ENCODE measurements around the gene DDAH1.

The DDAH1 gene

DNA sequence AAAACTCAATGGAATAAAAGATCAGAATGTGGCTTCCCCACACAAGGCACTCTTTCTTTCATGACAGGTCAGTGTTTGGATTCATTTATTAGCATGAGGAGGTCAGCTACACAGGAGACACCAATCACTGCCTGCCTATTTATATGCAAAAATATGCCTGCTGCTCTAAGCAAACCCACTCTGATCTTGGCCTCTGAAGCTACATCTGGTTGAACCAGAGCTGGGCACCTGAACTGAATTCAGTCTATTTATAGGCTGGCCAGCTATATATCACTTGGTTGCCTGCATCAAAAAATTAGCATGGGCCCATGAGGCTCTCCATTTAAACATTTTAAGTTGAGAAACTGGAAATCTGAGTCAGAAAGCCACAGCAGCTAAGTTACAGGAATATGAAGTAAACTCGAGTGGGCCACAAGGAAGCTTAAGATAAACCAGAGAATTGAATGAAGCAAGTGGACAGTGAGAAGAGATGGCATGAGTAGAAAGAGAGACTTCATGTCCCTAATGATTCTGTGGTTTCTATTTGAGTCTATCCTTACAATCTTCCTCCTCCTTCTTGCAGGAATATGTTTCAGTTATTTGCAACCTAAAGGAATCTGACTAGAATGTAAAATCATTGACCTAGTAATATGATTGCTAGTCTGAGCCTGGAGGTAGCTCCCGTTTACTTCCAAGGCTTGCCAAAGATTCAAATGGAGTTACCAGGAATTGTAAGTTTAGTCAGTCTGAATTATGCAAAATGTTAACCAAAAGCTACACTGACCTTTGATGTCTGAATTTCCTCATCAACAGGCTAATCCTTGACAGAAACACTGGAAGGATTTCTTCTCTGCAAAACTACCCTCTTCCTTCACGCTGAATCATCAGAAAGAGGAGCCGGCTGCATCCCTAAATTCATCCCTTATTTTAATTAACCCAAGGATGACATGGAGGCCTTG, 17.7 kb downstream of the DDAH1 start:
- no peak overlapping the region for H3K4me3 ChIP-seq (ENCODE audit: low read depth, low read length)
- TF ChIP-seq, protein P1, sequence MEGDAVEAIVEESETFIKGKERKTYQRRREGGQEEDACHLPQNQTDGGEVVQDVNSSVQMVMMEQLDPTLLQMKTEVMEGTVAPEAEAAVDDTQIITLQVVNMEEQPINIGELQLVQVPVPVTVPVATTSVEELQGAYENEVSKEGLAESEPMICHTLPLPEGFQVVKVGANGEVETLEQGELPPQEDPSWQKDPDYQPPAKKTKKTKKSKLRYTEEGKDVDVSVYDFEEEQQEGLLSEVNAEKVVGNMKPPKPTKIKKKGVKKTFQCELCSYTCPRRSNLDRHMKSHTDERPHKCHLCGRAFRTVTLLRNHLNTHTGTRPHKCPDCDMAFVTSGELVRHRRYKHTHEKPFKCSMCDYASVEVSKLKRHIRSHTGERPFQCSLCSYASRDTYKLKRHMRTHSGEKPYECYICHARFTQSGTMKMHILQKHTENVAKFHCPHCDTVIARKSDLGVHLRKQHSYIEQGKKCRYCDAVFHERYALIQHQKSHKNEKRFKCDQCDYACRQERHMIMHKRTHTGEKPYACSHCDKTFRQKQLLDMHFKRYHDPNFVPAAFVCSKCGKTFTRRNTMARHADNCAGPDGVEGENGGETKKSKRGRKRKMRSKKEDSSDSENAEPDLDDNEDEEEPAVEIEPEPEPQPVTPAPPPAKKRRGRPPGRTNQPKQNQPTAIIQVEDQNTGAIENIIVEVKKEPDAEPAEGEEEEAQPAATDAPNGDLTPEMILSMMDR (IDR thresholded peaks at IDR 0.05; ENCODE audit: low read depth, low read length, missing control alignments), result no peak
- no peak for DNase-seq (ENCODE audit: low read depth)

DNA sequence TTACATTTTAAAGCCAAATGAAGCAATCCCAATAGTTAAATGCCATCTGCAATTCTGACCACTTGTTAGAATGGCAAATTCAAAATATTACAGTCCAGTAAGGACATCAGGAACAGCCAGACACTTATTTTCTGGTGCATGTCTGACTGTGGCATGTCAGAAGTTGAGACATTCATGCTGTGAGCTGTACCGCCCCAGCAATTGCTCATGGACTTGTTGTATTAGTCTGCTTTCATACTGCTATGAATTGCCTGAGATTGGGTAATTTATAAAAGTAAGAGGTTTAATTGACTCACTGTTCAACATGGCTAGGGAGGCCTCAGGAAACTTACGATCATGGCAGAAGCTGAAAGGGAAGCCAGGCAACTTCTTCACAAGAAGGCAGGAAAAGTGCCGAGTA, 19.1 kb downstream of the DDAH1 start:
- TF ChIP-seq, protein P1 (IDR thresholded peaks at IDR 0.05; ENCODE audit: low read depth, low read length, missing control alignments), result no peak
- DNase-seq (ENCODE audit: low read depth), result no peak
- H3K4me3 ChIP-seq (ENCODE audit: low read depth, low read length), result no peak overlapping the region

DNA sequence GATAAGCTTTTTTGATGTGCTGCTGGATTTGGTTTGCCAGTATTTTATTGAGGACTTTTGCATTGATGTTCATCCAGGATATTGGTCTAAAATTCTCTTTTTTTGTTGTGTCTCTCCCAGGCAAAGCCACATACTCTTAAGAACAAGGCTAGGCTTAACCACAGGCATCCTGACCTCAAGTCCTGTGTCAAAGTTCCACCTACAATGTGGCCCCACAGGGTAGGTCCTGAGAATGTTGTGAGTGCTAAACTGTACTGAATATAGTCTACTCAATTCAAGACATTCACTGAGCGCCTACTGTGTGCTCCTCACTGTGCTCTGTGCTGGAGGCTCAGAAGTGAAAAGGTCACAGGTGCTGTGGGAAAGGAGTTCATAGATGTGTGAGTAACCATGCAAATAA, 20.6 kb downstream of the DDAH1 start:
- TF ChIP-seq, protein P1 (IDR thresholded peaks at IDR 0.05; ENCODE audit: low read depth, low read length, missing control alignments), result no peak
- DNase-seq (ENCODE audit: low read depth), result no peak

DNA sequence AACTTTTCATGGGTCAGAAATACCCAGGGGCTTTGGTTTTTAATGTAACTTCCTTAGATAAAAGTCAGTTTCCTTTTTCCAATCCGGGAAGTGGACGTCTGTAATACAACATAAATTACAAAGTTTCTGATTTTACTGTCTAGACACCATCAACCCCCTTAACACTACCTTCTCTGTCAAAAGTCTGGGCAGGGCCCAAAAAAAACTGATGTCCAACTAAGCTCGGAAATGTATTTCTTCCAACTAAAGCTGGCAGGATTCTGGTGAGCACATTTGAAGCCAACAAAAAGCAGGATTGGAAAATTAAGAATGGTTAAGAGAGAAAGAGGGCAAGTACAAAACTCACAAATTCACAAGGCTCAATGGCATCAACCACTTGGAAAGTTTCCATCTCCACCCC, 24.3 kb downstream of the DDAH1 start:
- no peak for DNase-seq (ENCODE audit: low read depth)
- TF ChIP-seq, protein P1 (IDR thresholded peaks at IDR 0.05; ENCODE audit: low read depth, low read length, missing control alignments), result no peak
- no peak overlapping the region for H3K4me3 ChIP-seq (ENCODE audit: low read depth, low read length)

More for the DNA sequence above, 20.6 kb downstream of the DDAH1 start:
- H3K4me3 ChIP-seq (ENCODE audit: low read depth, low read length), result no peak overlapping the region

DNA sequence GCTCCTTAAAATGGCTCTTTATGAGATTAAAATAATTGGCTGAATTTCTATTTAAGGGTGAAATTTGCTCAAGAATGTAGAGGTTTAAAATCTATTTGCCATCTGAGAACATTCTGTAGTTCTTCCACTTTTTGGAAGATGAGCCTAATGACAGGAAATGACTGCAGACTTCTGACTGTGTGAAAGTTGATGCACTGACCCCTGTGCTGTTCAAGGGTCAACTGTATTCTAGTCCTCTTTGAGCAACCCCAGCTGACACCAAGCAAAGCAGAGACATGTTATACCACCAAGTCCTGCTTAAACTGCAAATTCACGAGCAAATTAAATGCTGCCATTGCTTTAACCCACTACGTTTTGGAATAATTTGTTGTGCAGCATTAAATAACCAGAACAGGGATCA, 26.6 kb downstream of the DDAH1 start:
- TF ChIP-seq, protein P1 (IDR thresholded peaks at IDR 0.05; ENCODE audit: low read depth, low read length, missing control alignments), result no peak
- H3K4me3 ChIP-seq (ENCODE audit: low read depth, low read length), result no peak overlapping the region
- no peak for DNase-seq (ENCODE audit: low read depth)

DNA sequence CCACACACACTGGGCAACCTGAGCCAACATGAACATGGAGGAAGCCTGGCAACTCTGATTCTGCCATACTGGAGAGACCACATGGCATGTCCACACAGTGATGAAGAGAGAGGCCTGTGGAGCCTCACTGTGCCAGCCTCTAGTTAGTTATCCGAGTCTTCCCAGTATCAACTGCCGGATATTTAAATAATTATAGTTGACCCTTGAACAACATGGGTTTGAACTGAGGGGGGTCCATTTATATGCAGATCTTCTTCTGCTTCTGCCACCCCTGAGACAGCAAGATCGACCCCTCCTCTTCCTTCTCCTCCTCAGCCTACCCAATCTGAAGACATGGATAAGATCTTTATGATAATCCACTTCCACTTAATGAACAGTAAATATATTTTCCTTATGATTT, 27.8 kb downstream of the DDAH1 start:
- no peak overlapping the region for H3K4me3 ChIP-seq (ENCODE audit: low read depth, low read length)
- TF ChIP-seq, protein P1 (IDR thresholded peaks at IDR 0.05; ENCODE audit: low read depth, low read length, missing control alignments), result no peak
- DNase-seq (ENCODE audit: low read depth), result no peak

DNA sequence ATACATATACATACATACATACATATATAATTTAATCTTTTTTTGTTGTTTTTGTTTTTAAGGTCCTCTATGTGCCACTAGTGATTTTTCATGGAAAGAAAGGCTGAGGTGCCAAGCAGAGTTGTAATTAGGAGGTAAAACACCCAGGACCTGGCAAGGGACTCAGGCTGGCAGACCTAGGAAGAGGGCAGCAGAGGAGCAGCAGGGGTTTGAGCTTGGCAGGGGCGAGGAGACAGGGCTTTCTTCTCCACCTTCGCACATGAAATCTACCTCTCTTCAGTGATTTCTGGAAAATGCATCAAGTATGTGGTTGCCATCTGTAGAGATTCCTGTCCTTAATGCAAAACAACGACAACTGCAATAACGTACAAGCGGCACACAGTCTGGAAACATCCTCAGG, 31.9 kb downstream of the DDAH1 start:
- DNase-seq (ENCODE audit: low read depth), result no peak
- H3K4me3 ChIP-seq (ENCODE audit: low read depth, low read length), result no peak overlapping the region
- TF ChIP-seq, protein P1 (IDR thresholded peaks at IDR 0.05; ENCODE audit: low read depth, low read length, missing control alignments), result no peak
